ENCODE results near the gene FAM98C. TPM values are rescaled to one million over a fixed set of nuclear protein-coding genes. Genes with fewer than 3 reads are reported as not detected.

The FAM98C gene
- total and polyA plus RNA-seq, 2 of the 13 experiments (the other 11 are each of a cell fraction or from before 2014, with no cell fraction given) = 10.0 to 11.5 TPM

- TF ChIP-seq ZBTB40 (IDR thresholded peaks at IDR 0.05) = no peak
- TF ChIP-seq ZBTB40 (CRISPR knock-in tag; IDR thresholded peaks at IDR 0.05) = peak; percentile 81
- TF ChIP-seq ZNF264 (CRISPR knock-in tag; IDR thresholded peaks at IDR 0.05) = no peak
- TF ChIP-seq NONO (IDR thresholded peaks at IDR 0.05) = no peak
- TF ChIP-seq NONO (CRISPR knock-in tag; conservative IDR thresholded peaks at IDR 0.05) = peak; percentile 50
- peak; percentile 92 for TF ChIP-seq KAT8 (CRISPR knock-in tag; IDR thresholded peaks at IDR 0.05)
- no peak for TF ChIP-seq RFX1 (IDR thresholded peaks at IDR 0.05)
- TF ChIP-seq ZNF776 (CRISPR knock-in tag; IDR thresholded peaks at IDR 0.05) = no peak; the same call in 1 of the 2 replicates
- peak; percentile 89; the same call in 1 of the 2 replicates for TF ChIP-seq ZBTB4 (CRISPR knock-in tag; IDR thresholded peaks at IDR 0.05; ENCODE audit: borderline replicate concordance)
- no peak for TF ChIP-seq ZNF878 (CRISPR knock-in tag; IDR thresholded peaks at IDR 0.05)
- peak; percentile 92 for TF ChIP-seq KDM5B (CRISPR knock-in tag; IDR thresholded peaks at IDR 0.05; ENCODE audit: borderline replicate concordance)
- TF ChIP-seq ZNF124 (CRISPR knock-in tag; IDR thresholded peaks at IDR 0.05) = 0 out of 2 replicates have a peak, but pooled peaks have one; percentile 13
- TF ChIP-seq ZNF543 (CRISPR knock-in tag; IDR thresholded peaks at IDR 0.05) = peak; percentile 96
- no peak for TF ChIP-seq CC2D1A (CRISPR knock-in tag; IDR thresholded peaks at IDR 0.05)
- TF ChIP-seq ZNF792 (CRISPR knock-in tag; IDR thresholded peaks at IDR 0.05) = peak; percentile 77
- TF ChIP-seq ARID3A (IDR thresholded peaks at IDR 0.05; ENCODE audit: low read depth, low read length) = no peak
- TF ChIP-seq HOXA9 (CRISPR knock-in tag; IDR thresholded peaks at IDR 0.05; ENCODE audit: borderline replicate concordance) = peak; percentile 71; the same call in 1 of the 2 replicates
These were observed 28.4 kb upstream of the FAM98C start, which contains the start of gene PSMD8 (continued) for GRCh38 chr19:38374332-38375097.
